Measurements from ENCODE around the gene ZXDC. TPM values are rescaled to one million over a fixed set of nuclear protein-coding genes. Genes with fewer than 3 reads are reported as not detected.

ZXDC gene
- polyA plus RNA-seq, 1 donor (not counting 4 experiments of a cell fraction or from before 2014, with no cell fraction given), result 10.7 TPM

DNA sequence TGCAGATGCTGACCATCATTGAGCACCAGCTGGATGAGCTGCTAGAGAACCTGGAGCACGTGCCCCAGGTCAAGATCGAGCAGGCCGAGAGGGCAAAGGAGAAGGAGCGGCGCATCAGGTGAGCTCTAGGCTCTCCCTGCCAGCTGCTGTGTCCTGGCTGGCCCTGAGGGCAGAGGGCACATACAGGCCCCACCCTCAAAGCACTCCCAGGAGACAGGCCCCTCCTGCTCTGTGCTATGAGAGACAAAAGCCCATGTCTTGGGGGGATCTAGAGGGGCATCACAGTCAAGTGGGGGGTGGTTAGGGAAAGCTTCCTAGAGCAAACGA lies 41.5 kb downstream of the ZXDC start:
- no peaks in the 10 kb centered on the region for H3K27me3 ChIP-seq (ENCODE audit: control insufficient read depth, extremely low read depth, insufficient read depth, low read length)
- no peaks in the 10 kb centered on the region for H3K9me1 ChIP-seq (ENCODE audit: control insufficient read depth, extremely low read depth, insufficient read depth, low read length)
- H4K20me1 ChIP-seq (ENCODE audit: control insufficient read depth, extremely low read depth, insufficient read depth, low read length), result no peaks in the 10 kb centered on the region
- H3K4me3 ChIP-seq (ENCODE audit: control insufficient read depth in 2 of 3, extremely low read depth in 1 of 3, insufficient read depth in 2 of 3, low read depth in 1 of 3, low read length in 3 of 3), result no peak overlapping the region
- H3K79me2 ChIP-seq (ENCODE audit: control insufficient read depth, insufficient read depth, low read length), result no peaks in the 10 kb centered on the region
- H3K27ac ChIP-seq (ENCODE audit: control insufficient read depth, insufficient read depth, low read length), result no peak overlapping the region
- no peaks in the 10 kb centered on the region for H3K9me3 ChIP-seq (ENCODE audit: control insufficient read depth, low read depth, low read length)
- no peak overlapping the region for H2AFZ ChIP-seq (ENCODE audit: control insufficient read depth, low read length)
- no peak overlapping the region for H3K9ac ChIP-seq (ENCODE audit: control insufficient read depth, extremely low read depth, insufficient read depth, low read length)
- TF ChIP-seq, protein P1, sequence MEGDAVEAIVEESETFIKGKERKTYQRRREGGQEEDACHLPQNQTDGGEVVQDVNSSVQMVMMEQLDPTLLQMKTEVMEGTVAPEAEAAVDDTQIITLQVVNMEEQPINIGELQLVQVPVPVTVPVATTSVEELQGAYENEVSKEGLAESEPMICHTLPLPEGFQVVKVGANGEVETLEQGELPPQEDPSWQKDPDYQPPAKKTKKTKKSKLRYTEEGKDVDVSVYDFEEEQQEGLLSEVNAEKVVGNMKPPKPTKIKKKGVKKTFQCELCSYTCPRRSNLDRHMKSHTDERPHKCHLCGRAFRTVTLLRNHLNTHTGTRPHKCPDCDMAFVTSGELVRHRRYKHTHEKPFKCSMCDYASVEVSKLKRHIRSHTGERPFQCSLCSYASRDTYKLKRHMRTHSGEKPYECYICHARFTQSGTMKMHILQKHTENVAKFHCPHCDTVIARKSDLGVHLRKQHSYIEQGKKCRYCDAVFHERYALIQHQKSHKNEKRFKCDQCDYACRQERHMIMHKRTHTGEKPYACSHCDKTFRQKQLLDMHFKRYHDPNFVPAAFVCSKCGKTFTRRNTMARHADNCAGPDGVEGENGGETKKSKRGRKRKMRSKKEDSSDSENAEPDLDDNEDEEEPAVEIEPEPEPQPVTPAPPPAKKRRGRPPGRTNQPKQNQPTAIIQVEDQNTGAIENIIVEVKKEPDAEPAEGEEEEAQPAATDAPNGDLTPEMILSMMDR (optimal IDR thresholded peaks at IDR 0.05 in 1 of 3, IDR thresholded peaks at IDR 0.05 in 1 of 3, conservative IDR thresholded peaks at IDR 0.05 in 1 of 3; ENCODE audit: extremely low read depth in 1 of 3, insufficient read depth in 2 of 3, low read length in 3 of 3), result no peak
- no peak for TF ChIP-seq EZH2 (IDR thresholded peaks at IDR 0.05; ENCODE audit: low read length)
- dilution Hi-C loops (cut with MboI; ENCODE audit: extremely low pct_ligation_motif_present, low sequenced_read_pairs), result no loop called here
- no peaks in the 10 kb centered on the region for H3K4me1 ChIP-seq (ENCODE audit: control insufficient read depth, extremely low read depth, insufficient read depth, low read length)
- no peak overlapping the region for H3K4me2 ChIP-seq (ENCODE audit: control insufficient read depth, extremely low read depth, insufficient read depth, low read depth, low read length)
- FAIRE-seq, result no peak
- no peak for DNase-seq (ENCODE audit: low read depth, low spot score)
- H3K36me3 ChIP-seq (ENCODE audit: control insufficient read depth in 2 of 2, extremely low read depth in 1 of 2, insufficient read depth in 2 of 2, low read length in 2 of 2), result peaks cover 5 to 13% of the 10 kb centered on the region in 2 experiments

- Histone ChIP-seq H3K27ac (ENCODE audit: control insufficient read depth, insufficient read depth, low read length) (no peak overlapping the region), H3K9me1 (ENCODE audit: control insufficient read depth, extremely low read depth, insufficient read depth, low read length) (no peaks in the 10 kb centered on the region), H3K4me2 (ENCODE audit: control insufficient read depth, extremely low read depth, insufficient read depth, low read depth, low read length) (no peak overlapping the region), H2AFZ (ENCODE audit: control insufficient read depth, low read length) (no peak overlapping the region), H3K4me3 (ENCODE audit: control insufficient read depth in 2 of 3, extremely low read depth in 1 of 3, insufficient read depth in 2 of 3, low read depth in 1 of 3, low read length in 3 of 3) (no peak overlapping the region), H3K79me2 (ENCODE audit: control insufficient read depth, insufficient read depth, low read length) (no peaks in the 10 kb centered on the region), H3K36me3 (ENCODE audit: control insufficient read depth in 2 of 2, extremely low read depth in 1 of 2, insufficient read depth in 2 of 2, low read length in 2 of 2) (peaks cover 5 to 10% of the 10 kb centered on the region in 2 experiments), H3K9ac (ENCODE audit: control insufficient read depth, extremely low read depth, insufficient read depth, low read length) (no peak overlapping the region), H3K27me3 (ENCODE audit: control insufficient read depth, extremely low read depth, insufficient read depth, low read length) (no peaks in the 10 kb centered on the region), H3K4me1 (ENCODE audit: control insufficient read depth, extremely low read depth, insufficient read depth, low read length) (no peaks in the 10 kb centered on the region), H4K20me1 (ENCODE audit: control insufficient read depth, extremely low read depth, insufficient read depth, low read length) (no peaks in the 10 kb centered on the region), H3K9me3 (ENCODE audit: control insufficient read depth, low read depth, low read length) (no peaks in the 10 kb centered on the region)
- FAIRE-seq (no peak), DNase-seq (ENCODE audit: low read depth, low spot score) (no peak)
- TF ChIP-seq, protein P1 (optimal IDR thresholded peaks at IDR 0.05 in 1 of 3, IDR thresholded peaks at IDR 0.05 in 1 of 3, conservative IDR thresholded peaks at IDR 0.05 in 1 of 3; ENCODE audit: extremely low read depth in 1 of 3, insufficient read depth in 2 of 3, low read length in 3 of 3), result no peak
- TF ChIP-seq EZH2 (IDR thresholded peaks at IDR 0.05; ENCODE audit: low read length), result no peak
- dilution Hi-C loops (cut with MboI; ENCODE audit: extremely low pct_ligation_motif_present, low sequenced_read_pairs), result no loop called here
These were observed 42.0 kb downstream of the ZXDC start for GRCh38 chr3:126433496-126434263.

Measured in keratinocyte (primary cell).